ENCODE measurements around the gene UMODL1.

UMODL1 gene

GRCh38 chr21:42137191-42137904 lies 66.2 kb downstream of the UMODL1 start:
- no peak for DNase-seq (ENCODE audit: low read depth)
- H3K4me3 ChIP-seq (ENCODE audit: low read depth, low read length), result no peak overlapping the region

GRCh38 chr21:42140196-42140934 lies 69.2 kb downstream of the UMODL1 start:
- H3K4me3 ChIP-seq (ENCODE audit: low read depth, low read length), result no peak overlapping the region
- no peak for DNase-seq (ENCODE audit: low read depth)

DNA sequence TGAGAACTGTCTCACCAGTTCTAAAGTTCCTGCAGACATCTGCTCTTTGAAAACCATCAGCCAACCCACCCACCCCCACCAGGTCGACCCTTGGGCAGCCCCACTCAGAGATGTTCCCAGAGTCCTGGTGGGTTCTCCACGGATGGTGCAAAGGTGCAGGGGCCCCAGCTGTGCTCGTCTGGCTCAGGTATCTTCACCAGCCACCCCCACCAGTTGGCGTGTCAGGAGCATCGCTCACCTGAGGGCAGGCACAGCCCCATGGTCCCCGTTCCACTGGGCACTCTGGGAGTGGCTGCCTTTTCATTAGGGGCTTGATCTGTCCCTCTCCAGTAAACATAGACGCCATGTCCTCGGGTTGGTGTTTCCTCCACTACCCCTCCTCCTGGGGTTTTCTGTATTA lies 70.5 kb downstream of the UMODL1 start:
- no peak overlapping the region for H3K4me3 ChIP-seq (ENCODE audit: low read depth, low read length)
- DNase-seq (ENCODE audit: low read depth), result no peak

- H3K4me3 ChIP-seq (ENCODE audit: low read depth, low read length), result no peak overlapping the region
- DNase-seq (ENCODE audit: low read depth), result no peak
These were observed 71.0 kb downstream of the UMODL1 start for GRCh38 chr21:42142141-42142540.

GRCh38 chr21:42142627-42143026 lies 71.5 kb downstream of the UMODL1 start:
- H3K4me3 ChIP-seq (ENCODE audit: low read depth, low read length), result no peak overlapping the region
- DNase-seq (ENCODE audit: low read depth), result no peak

- no peak for DNase-seq (ENCODE audit: low read depth)
- H3K4me3 ChIP-seq (ENCODE audit: low read depth, low read length), result no peak overlapping the region
These were observed 72.0 kb downstream of the UMODL1 start for GRCh38 chr21:42143111-42143510.

DNA sequence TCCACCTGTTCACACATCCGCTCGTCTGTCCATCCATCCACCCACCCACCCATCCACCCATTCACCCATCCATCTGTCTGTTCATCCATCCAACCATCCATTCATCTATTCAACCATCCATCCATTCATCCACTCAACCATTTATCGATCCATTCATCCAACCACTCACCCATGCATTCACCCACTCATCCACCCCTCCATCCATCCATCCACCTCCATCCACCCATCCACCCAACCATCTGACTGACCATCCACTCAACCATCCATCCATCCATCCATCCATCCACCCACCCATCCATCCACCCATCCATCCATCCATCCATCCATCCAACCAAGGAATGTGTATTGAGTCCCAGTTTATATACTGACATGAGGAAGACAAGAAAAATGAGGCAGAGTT lies 73.1 kb downstream of the UMODL1 start:
- DNase-seq (ENCODE audit: low read depth), result no peak
- no peak overlapping the region for H3K4me3 ChIP-seq (ENCODE audit: low read depth, low read length)

GRCh38 chr21:42144679-42145568 lies 73.8 kb downstream of the UMODL1 start:
- no peak overlapping the region for H3K4me3 ChIP-seq (ENCODE audit: low read depth, low read length)
- DNase-seq (ENCODE audit: low read depth), result no peak

GRCh38 chr21:42145569-42146272 lies 74.6 kb downstream of the UMODL1 start:
- no peak for DNase-seq (ENCODE audit: low read depth)
- no peak overlapping the region for H3K4me3 ChIP-seq (ENCODE audit: low read depth, low read length)

DNA sequence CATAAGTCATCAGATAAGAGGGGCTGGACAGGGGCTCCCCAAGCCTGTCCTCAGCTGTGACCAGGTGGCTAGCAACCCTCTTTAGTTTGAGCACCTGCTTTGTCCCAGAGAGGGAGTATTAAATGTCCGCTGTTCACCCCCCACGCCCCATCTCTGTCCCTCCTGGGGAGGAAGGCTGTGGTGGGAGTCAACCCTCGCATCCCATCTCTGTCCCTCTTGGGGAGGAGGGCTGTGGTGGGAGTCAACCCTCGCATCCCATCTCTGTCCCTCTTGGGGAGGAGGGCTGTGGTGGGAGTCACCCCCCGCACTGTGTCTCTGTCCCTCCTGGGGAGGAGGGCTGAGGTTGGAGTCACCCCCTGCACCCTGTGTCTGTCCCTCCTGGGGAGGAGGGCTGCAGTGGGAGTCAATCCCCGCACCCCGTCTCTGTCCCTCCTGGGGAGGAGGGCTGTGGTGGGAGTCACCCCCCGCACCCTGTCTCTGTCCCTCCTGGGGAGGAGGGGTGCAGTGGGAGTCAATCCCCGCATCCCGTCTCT lies 75.2 kb downstream of the UMODL1 start:
- no peak for DNase-seq (ENCODE audit: low read depth)
- no peak overlapping the region for H3K4me3 ChIP-seq (ENCODE audit: low read depth, low read length)

DNA sequence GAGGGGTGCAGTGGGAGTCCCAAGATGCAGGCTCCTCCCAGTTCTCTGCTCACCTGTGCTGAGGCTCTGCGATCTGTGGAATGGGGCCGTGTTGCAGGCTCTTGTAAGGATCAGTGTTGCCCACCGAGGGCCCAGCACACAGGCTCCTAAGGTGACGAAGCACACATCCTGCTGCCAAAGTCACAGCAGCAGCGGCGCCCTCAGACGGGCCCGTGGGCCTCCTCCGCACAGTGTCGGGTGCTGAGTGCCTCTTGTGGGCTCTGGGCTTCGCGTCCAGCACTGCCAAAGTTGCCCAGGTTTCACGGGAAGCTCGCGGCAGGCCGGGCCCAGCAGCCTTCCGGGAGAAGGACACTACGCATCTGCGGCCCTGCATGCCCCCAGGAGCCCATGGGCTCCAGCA lies 75.7 kb downstream of the UMODL1 start:
- DNase-seq (ENCODE audit: low read depth), result no peak
- no peak overlapping the region for H3K4me3 ChIP-seq (ENCODE audit: low read depth, low read length)

GRCh38 chr21:42147386-42148020 lies 76.4 kb downstream of the UMODL1 start:
- H3K4me3 ChIP-seq (ENCODE audit: low read depth, low read length), result no peak overlapping the region
- DNase-seq (ENCODE audit: low read depth), result no peak

GRCh38 chr21:42148097-42148496 lies 77.0 kb downstream of the UMODL1 start:
- H3K4me3 ChIP-seq (ENCODE audit: low read depth, low read length), result no peak overlapping the region
- no peak for DNase-seq (ENCODE audit: low read depth)

DNA sequence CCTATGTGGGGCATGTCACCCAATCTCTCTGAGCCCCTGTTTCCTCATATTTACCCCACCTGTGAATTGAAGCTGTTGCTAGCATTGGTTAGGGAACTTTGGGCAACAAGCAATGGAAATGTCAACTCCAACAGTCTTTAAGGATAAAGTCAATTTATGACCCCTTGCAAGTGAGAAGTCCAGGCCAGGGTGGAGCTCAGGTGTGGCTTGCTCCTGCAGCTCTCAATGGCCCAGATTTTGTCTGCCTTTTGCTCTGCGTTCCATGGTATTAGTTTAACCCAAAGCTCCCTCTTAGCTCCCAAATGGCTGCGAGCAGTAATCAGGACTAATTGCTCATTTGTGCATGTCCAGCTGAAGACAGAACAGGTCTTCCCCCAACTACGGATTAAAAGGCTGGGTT lies 77.5 kb downstream of the UMODL1 start:
- no peak overlapping the region for H3K4me3 ChIP-seq (ENCODE audit: low read depth, low read length)
- DNase-seq (ENCODE audit: low read depth), result no peak

DNA sequence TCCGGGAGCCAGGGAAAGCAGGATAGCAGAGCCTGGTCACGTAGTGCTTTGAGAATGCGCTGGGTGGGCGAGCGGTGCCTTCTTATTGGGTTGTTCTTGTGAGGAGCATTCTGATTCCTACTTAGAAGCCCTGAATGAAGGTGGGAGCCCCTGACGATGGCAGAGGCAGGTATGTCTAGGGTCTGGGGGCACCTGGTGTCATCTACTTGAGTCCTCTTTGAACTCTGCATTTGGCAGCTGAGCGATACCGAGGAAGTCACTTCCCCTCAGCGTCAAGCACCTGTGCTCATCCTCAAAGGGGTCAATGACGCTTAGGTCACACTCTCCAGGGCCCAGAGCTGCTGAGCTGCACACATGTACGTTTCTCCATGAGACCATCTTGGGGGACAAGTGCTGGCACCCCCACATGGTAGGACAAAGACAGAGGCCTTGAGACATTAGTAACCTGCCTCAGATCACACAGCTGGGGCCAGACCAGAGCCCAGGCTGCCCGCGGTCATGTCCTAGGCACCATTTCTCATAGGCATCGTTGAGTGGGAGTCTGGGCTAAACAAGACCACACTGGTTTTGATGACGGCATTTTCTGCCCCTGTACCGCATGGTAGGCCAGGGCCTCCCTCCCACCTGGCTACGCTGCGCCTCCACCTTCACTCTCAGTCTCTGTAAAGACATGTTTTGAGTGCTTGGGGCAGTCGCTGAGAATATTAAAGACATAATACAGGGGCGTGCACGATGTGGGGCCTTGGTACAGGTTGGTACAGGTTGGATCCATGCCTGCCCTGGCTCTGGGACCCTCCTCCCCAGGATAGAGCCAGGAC lies 78.7 kb downstream of the UMODL1 start:
- H3K4me3 ChIP-seq (ENCODE audit: low read depth, low read length), result no peak overlapping the region
- DNase-seq (ENCODE audit: low read depth), result no peak

DNA sequence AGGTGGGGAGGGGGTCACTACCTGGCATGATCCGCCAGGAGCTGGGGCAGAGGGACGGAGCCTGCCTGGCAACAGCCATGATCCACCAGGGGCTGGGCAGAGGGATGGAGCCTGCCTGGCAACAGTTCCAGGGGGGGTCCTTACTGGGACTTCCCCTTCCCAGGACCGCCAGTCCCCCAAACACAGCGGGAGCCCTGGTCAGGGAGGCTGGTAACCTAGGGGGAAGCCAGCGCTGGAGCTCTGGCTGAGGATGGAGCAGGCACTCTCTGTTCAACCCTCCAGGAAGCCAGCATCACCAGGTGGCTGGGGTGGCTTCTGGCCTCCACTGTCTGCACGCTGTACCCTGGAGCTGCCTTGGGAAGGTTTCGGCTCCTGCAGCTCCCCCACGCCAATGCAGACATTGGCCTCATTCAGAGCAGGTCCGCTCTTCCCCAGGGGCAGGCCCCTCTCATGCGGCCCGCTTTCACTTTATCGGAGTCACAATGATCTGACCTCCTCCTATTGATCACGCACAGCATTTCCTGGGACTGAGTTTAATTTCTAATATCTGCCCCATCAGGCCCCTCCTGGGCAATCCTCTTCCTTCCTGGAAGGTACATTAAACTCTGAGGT lies 79.5 kb downstream of the UMODL1 start:
- DNase-seq (ENCODE audit: low read depth), result no peak
- H3K4me3 ChIP-seq (ENCODE audit: low read depth, low read length), result no peak overlapping the region

DNA sequence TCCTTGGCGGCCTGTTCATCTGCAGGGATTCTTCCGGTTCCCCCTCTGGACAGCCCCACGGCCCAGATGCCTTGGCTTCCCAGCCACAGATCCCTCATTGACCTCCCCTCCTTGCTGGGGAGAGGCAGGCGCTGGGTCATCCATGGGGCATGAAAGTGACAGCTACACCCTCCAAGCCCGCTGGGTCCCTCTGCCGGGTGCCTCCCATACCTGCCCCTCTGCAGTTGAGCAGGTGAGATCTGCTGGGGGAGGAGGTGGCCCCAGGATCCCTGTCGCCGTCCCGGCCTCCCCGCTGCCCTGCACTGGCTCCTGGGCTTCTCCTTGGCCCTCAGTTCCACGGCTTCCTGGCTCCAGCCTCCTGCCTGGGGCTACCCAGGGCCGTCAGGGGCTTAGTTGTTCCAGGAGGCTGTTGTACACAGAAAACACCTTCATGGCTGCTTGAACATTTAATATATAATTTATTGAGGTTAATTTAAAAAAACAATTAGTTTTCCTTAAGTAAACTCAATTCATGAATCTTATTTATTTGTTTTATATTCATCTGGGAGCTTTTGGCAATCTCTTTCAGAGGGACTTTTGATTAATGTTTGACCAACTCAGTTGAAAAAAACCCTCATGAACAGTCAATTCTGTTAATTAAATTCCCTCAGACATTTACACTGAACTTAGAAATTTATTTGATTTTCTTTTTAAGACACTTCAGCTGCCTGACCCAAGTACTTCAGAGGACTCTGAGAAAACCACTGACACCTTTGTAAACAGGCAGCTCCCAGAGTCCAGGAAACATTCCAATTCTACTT lies 80.2 kb downstream of the UMODL1 start:
- H3K4me3 ChIP-seq (ENCODE audit: low read depth, low read length), result no peak overlapping the region
- DNase-seq (ENCODE audit: low read depth), result no peak
